ENCODE measurements around the gene GNG4.
"Not testable (repeated sequence)": the region's sequence is repeated elsewhere in the genome, so short reads cannot be mapped to it uniquely, and the experiment has no call there.

Gene GNG4

GRCh38 chr1:235582130-235582529 lies 67.5 kb downstream of the GNG4 start:
- DNase-seq: no peak

- DNase-seq: no peak
These were observed 69.7 kb downstream of the GNG4 start for GRCh38 chr1:235579891-235580290.

- no peak for DNase-seq
These were observed 74.0 kb downstream of the GNG4 start for GRCh38 chr1:235575597-235575996.

- no peak for DNase-seq
These were observed 75.7 kb downstream of the GNG4 start for GRCh38 chr1:235573880-235574279.

GRCh38 chr1:235572971-235573370 lies 76.6 kb downstream of the GNG4 start:
- DNase-seq: not testable (repeated sequence)

GRCh38 chr1:235571482-235571881 lies 78.1 kb downstream of the GNG4 start:
- no peak for DNase-seq

- no peak for DNase-seq
These were observed 81.6 kb downstream of the GNG4 start for GRCh38 chr1:235567812-235568503.

- no peak for DNase-seq
These were observed 83.5 kb downstream of the GNG4 start for GRCh38 chr1:235566084-235566483.

GRCh38 chr1:235563513-235564061 lies 86.0 kb downstream of the GNG4 start:
- no peak for DNase-seq

GRCh38 chr1:235562589-235562988 lies 87.0 kb downstream of the GNG4 start:
- no peak for DNase-seq

GRCh38 chr1:235558621-235559169 lies 90.9 kb downstream of the GNG4 start:
- no peak for DNase-seq

GRCh38 chr1:235557495-235557894 lies 92.1 kb downstream of the GNG4 start:
- DNase-seq: no peak

GRCh38 chr1:235556807-235557206 lies 92.8 kb downstream of the GNG4 start:
- DNase-seq: no peak

- no peak for DNase-seq
These were observed 96.5 kb downstream of the GNG4 start for GRCh38 chr1:235553112-235553551.

- no peak for DNase-seq
These were observed 97.4 kb downstream of the GNG4 start for GRCh38 chr1:235552146-235552716.

GRCh38 chr1:235549351-235550139 lies 100.0 kb downstream of the GNG4 start:
- DNase-seq: no peak

GRCh38 chr1:235546369-235547155 lies 103.0 kb downstream of the GNG4 start:
- not testable (repeated sequence) for DNase-seq

- no peak for DNase-seq
These were observed 104.2 kb downstream of the GNG4 start for GRCh38 chr1:235545292-235545930.

- DNase-seq: not testable (repeated sequence)
These were observed 106.7 kb downstream of the GNG4 start for GRCh38 chr1:235542845-235543244.

GRCh38 chr1:235533476-235534168 lies 116.0 kb downstream of the GNG4 start:
- DNase-seq: no peak

- DNase-seq: no peak
These were observed 117.2 kb downstream of the GNG4 start for GRCh38 chr1:235532360-235532759.
